WTC11 (cell line): Measurements from ENCODE around the gene DENND11.

Experiments
- AR ChIP-seq: fragments of 250-450 bp; sonication (Bioruptor Pico); IDR thresholded peaks from 2 replicates; pipeline ENCODE4 v1.9.0; 2021; ENCODE audit warnings: mild to moderate bottlenecking
- CTCF ChIP-seq: fragments of 200-600 bp; IDR thresholded peaks from 2 replicates; pipeline ENCODE4 v1.8.0; 2022; ENCODE audit warnings: antibody characterized with exemption
- E2F1 ChIP-seq: sonication (generic); formaldehyde crosslinking; IDR thresholded peaks from 2 replicates; pipeline ENCODE4 v1.8.0; 2022; ENCODE audit warnings: mild to moderate bottlenecking, missing genetic modification reagents
- MAX ChIP-seq: sonication (generic); formaldehyde crosslinking; IDR thresholded peaks from 2 replicates; pipeline ENCODE4 v1.8.0; 2022; ENCODE audit warnings: mild to moderate bottlenecking, missing genetic modification reagents
- PRDM15 ChIP-seq: sonication (generic); formaldehyde crosslinking; IDR thresholded peaks from 2 replicates; pipeline ENCODE4 v1.8.0; 2022; ENCODE audit warnings: missing genetic modification reagents
- TEAD4 ChIP-seq: sonication (generic); formaldehyde crosslinking; IDR thresholded peaks from 2 replicates; pipeline ENCODE4 v1.8.0; 2022; ENCODE audit warnings: mild to moderate bottlenecking, missing genetic modification reagents
- ZBTB43 ChIP-seq: sonication (generic); formaldehyde crosslinking; IDR thresholded peaks from 2 replicates; pipeline ENCODE4 v1.8.1; 2023; ENCODE audit warnings: mild to moderate bottlenecking, missing genetic modification reagents

- TF ChIP-seq TEAD4 (CRISPR knock-in tag) (no peak), ZBTB43 (CRISPR knock-in tag) (no peak), CTCF (peak; percentile 29; the same call in 1 of the 2 replicates), MAX (CRISPR knock-in tag) (no peak), AR (no peak), PRDM15 (CRISPR knock-in tag) (no peak), E2F1 (CRISPR knock-in tag) (no peak)
Observed at GRCh38 chr7:141654551-141654950, 47.4 kb downstream of the DENND11 start.
